ENCODE results near the gene PGAP1.

PGAP1 gene

DNA sequence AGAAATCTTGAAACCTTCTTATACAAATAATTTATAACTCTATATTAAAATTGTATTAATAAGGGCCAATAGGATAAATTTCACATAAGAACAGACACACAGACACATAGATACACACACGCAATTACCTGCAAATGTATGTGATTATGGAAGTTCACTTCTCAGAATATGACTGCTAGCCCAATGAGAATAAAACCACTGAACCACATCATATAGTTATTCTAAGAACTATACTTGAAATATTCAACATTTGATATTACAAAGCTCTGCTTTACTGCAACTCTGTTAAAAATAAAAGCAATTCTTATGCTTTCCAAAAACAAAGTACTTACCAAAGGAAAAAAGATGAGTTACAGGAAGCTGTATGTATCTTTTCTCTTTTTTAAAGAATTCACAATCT lies 51.1 kb downstream of the PGAP1 start:
- Histone ChIP-seq H3K9me3 (ENCODE audit: control insufficient read depth, low read depth, low read length) (no peaks in the 10 kb centered on the region), H3K4me1 (ENCODE audit: control insufficient read depth, low read depth, low read length) (no peaks in the 10 kb centered on the region), H3K36me3 (ENCODE audit: control insufficient read depth, low read depth, low read length) (peaks cover 35% of the 10 kb centered on the region), H3K27me3 (ENCODE audit: control insufficient read depth, insufficient read depth, low read length) (no peaks in the 10 kb centered on the region), H3K4me3 (ENCODE audit: low read length) (no peak overlapping the region), H3K9ac (ENCODE audit: low read length) (no peak overlapping the region), H3K27ac (ENCODE audit: low read length) (no peak overlapping the region)

DNA sequence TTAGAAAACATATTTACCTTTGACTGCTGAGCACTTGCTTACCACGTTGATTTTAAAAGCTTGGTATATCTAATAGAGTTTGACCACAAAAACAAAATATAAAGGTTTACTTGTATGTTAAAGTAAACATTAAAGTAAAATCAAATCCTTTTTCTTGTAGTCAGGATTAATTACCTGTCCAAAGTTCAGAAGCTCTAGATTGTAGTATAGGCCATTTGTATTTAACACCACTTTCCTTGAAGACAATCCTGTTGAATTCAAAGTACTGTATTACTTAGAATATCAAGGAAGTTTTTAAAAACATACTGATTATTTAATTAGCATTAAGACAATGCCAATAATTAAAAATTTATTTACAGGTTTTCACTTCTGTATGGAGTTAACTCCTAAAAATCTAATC lies 53.0 kb downstream of the PGAP1 start:
- Histone ChIP-seq H3K27ac (ENCODE audit: low read length) (no peak overlapping the region), H3K27me3 (ENCODE audit: control insufficient read depth, insufficient read depth, low read length) (no peaks in the 10 kb centered on the region), H3K36me3 (ENCODE audit: control insufficient read depth, low read depth, low read length) (peaks cover 28% of the 10 kb centered on the region), H3K4me1 (ENCODE audit: control insufficient read depth, low read depth, low read length) (no peaks in the 10 kb centered on the region), H3K4me3 (ENCODE audit: low read length) (no peak overlapping the region), H3K9me3 (ENCODE audit: control insufficient read depth, low read depth, low read length) (no peaks in the 10 kb centered on the region), H3K9ac (ENCODE audit: low read length) (no peak overlapping the region)

DNA sequence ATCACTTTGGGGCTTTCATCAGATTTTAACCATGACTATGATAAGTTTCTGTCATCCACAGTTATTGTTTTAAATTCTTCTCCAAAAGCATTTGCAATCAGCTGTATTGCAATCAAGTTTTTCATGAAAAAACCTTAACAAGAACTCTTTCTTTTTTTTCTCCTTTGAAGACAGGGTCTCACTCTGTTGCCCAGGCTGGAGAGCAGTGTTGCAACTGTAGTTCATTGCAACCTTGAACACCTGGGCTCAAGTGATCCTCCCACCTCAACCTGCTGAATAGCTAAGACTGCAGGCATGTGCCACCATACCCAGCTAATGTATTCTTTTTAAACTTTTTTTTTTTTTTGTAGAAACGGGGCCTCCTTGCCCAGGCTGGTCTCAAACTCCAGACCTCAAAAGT lies 71.9 kb downstream of the PGAP1 start:
- no peak overlapping the region for H3K4me3 ChIP-seq (ENCODE audit: low read length)
- no peaks in the 10 kb centered on the region for H3K27me3 ChIP-seq (ENCODE audit: control insufficient read depth, insufficient read depth, low read length)
- no peak overlapping the region for H3K27ac ChIP-seq (ENCODE audit: low read length)
- H3K36me3 ChIP-seq (ENCODE audit: control insufficient read depth, low read depth, low read length), result no peaks in the 10 kb centered on the region
- no peaks in the 10 kb centered on the region for H3K4me1 ChIP-seq (ENCODE audit: control insufficient read depth, low read depth, low read length)
- H3K9ac ChIP-seq (ENCODE audit: low read length), result no peak overlapping the region
- H3K9me3 ChIP-seq (ENCODE audit: control insufficient read depth, low read depth, low read length), result no peaks in the 10 kb centered on the region

DNA sequence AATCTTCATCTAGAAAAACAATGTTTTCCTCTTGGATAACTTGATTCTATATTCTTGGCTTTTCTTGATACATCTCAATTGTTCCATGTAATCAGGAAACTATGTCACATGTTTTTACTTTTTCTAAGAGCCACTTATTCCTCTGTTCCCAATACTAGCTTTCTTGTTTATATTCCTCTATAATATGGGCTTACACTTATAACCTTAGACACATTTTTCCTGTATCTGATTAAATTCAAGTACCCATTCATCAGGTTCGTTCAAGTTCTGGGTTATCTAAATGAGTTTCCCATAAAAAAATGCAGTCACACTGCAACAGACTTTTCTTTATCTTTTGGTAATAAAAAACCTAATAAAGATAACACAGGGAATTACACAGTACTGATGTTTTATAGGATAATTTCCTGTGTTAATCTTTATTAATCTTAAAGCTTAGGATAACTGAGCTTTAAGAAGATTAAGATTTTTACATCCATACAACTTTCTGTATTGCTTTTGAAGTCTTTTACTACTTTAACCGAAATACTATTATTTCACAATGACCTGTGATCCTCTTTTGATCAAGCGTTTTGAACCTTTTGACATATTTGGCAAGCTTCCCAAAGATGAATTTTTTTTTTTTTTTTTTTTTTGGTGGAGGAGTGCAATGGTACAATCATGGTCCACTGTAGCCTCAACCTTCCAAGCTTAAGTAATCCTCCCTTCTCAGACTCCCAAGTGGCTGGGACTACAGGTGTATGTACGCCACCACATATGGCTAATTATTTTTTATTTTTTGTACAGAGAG lies 73.0 kb downstream of the PGAP1 start:
- Histone ChIP-seq H3K9me3 (ENCODE audit: control insufficient read depth, low read depth, low read length) (no peaks in the 10 kb centered on the region), H3K36me3 (ENCODE audit: control insufficient read depth, low read depth, low read length) (no peaks in the 10 kb centered on the region), H3K27me3 (ENCODE audit: control insufficient read depth, insufficient read depth, low read length) (no peaks in the 10 kb centered on the region), H3K27ac (ENCODE audit: low read length) (no peak overlapping the region), H3K4me3 (ENCODE audit: low read length) (no peak overlapping the region), H3K4me1 (ENCODE audit: control insufficient read depth, low read depth, low read length) (no peaks in the 10 kb centered on the region), H3K9ac (ENCODE audit: low read length) (no peak overlapping the region)

DNA sequence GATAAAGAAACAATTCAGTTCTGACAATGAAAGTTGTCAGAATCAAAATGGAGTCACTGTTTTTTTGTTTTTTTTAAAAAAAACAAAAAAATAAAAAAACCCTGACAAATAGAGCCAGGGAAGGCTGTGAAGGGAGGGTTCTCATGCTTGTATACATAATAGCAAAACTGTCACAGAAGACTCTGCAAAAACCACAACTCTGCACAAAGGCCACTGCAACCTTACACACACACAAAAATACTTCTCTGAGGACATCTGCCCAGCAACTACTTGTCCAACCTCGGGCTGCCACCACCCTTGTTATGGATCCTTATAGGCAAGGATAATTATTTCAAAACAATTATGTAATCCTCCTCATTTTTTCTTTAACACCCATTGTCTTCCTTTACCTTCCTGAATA lies 75.4 kb downstream of the PGAP1 start:
- no peak overlapping the region for H3K9ac ChIP-seq (ENCODE audit: low read length)
- H3K27me3 ChIP-seq (ENCODE audit: control insufficient read depth, insufficient read depth, low read length), result no peaks in the 10 kb centered on the region
- H3K4me1 ChIP-seq (ENCODE audit: control insufficient read depth, low read depth, low read length), result no peaks in the 10 kb centered on the region
- H3K9me3 ChIP-seq (ENCODE audit: control insufficient read depth, low read depth, low read length), result no peaks in the 10 kb centered on the region
- no peak overlapping the region for H3K4me3 ChIP-seq (ENCODE audit: low read length)
- no peak overlapping the region for H3K27ac ChIP-seq (ENCODE audit: low read length)
- peaks cover 3% of the 10 kb centered on the region for H3K36me3 ChIP-seq (ENCODE audit: control insufficient read depth, low read depth, low read length)

DNA sequence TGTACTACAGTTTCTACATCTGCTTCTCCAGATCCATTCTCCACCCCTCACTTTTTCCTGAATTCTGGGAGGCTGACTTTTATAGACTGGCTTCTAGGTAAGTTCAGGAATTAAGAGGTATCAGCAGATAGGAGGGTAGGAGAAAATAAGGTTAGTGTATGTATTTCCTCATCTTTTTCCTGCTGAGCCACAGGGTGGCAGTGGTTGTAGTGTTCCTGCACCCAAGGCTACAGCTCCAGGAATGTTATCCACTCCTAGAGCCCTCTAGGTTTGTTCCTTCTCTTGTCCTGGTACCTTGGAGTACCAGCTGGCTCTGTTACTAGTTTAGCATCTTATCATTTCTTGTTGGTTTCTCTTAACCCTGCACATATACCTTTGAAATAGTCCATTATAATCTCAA lies 76.6 kb downstream of the PGAP1 start:
- Histone ChIP-seq H3K9ac (ENCODE audit: low read length) (no peak overlapping the region), H3K27me3 (ENCODE audit: control insufficient read depth, insufficient read depth, low read length) (no peaks in the 10 kb centered on the region), H3K4me1 (ENCODE audit: control insufficient read depth, low read depth, low read length) (no peaks in the 10 kb centered on the region), H3K27ac (ENCODE audit: low read length) (no peak overlapping the region), H3K9me3 (ENCODE audit: control insufficient read depth, low read depth, low read length) (no peaks in the 10 kb centered on the region), H3K4me3 (ENCODE audit: low read length) (no peak overlapping the region), H3K36me3 (ENCODE audit: control insufficient read depth, low read depth, low read length) (peaks cover 4% of the 10 kb centered on the region)

DNA sequence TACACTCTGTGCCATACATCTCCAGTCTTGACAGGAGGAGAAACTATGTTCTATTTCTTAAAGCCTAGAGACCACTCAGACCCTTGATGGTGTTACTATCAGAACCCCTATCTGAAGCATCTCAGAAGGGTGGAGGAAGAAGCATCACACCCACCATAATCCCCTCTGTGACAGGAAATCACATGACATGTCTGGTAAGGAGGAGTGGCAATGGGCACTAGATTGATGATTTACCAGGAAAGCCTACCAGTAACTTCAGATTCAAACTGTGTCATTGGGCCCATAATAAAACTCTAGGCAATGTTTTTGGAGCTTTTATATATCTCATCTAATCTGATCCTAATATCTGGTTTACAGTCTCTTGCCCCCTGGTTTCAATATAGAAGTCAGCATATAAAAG lies 80.2 kb downstream of the PGAP1 start:
- no peak overlapping the region for H3K4me3 ChIP-seq (ENCODE audit: low read length)
- H3K9me3 ChIP-seq (ENCODE audit: control insufficient read depth, low read depth, low read length), result no peaks in the 10 kb centered on the region
- H3K4me1 ChIP-seq (ENCODE audit: control insufficient read depth, low read depth, low read length), result no peaks in the 10 kb centered on the region
- H3K9ac ChIP-seq (ENCODE audit: low read length), result no peak overlapping the region
- no peaks in the 10 kb centered on the region for H3K27me3 ChIP-seq (ENCODE audit: control insufficient read depth, insufficient read depth, low read length)
- H3K27ac ChIP-seq (ENCODE audit: low read length), result no peak overlapping the region
- H3K36me3 ChIP-seq (ENCODE audit: control insufficient read depth, low read depth, low read length), result peaks cover 29% of the 10 kb centered on the region

DNA sequence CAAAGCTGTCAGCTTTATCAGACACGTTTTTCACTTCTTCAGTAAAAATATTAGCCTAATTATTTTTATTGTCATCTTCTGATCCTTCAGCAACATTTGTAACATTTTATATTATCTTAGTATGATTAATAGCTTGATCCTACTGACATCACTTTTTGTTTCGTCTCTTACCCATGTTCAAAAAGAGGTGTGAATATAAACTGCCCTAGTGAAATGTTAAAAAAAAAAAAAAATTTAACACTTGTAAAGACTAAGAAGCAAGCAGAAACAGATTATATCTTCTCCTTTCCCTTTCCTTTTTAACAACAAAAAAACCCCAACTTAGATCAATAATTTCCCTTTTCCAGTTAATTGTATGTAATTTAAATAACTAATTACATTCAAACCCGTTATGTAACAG lies 81.1 kb downstream of the PGAP1 start:
- Histone ChIP-seq H3K36me3 (ENCODE audit: control insufficient read depth, low read depth, low read length) (peaks cover 38% of the 10 kb centered on the region), H3K4me1 (ENCODE audit: control insufficient read depth, low read depth, low read length) (no peaks in the 10 kb centered on the region), H3K4me3 (ENCODE audit: low read length) (no peak overlapping the region), H3K9ac (ENCODE audit: low read length) (no peak overlapping the region), H3K27me3 (ENCODE audit: control insufficient read depth, insufficient read depth, low read length) (no peaks in the 10 kb centered on the region), H3K27ac (ENCODE audit: low read length) (no peak overlapping the region), H3K9me3 (ENCODE audit: control insufficient read depth, low read depth, low read length) (no peaks in the 10 kb centered on the region)

DNA sequence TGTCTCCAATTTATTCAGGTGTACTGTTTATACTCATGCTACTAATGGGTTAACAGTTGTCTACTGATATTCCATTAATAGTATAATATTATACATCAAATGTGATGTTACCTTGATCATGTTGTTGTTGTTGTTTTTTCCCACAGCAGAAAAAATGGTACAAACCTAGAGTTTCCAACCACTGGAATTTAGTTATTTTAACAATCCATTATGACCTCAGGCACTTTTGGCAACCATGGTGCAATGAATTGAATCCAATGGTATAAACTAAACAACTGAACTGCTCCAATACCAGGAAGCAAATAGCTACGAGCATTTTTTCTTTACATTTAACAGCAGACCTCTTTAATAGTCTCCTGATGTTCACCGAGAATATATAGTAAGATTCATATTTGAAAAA lies 86.3 kb downstream of the PGAP1 start:
- H3K4me1 ChIP-seq (ENCODE audit: control insufficient read depth, low read depth, low read length), result no peaks in the 10 kb centered on the region
- peaks cover 51% of the 10 kb centered on the region for H3K36me3 ChIP-seq (ENCODE audit: control insufficient read depth, low read depth, low read length)
- no peaks in the 10 kb centered on the region for H3K27me3 ChIP-seq (ENCODE audit: control insufficient read depth, insufficient read depth, low read length)
- H3K9ac ChIP-seq (ENCODE audit: low read length), result no peak overlapping the region
- no peak overlapping the region for H3K27ac ChIP-seq (ENCODE audit: low read length)
- no peaks in the 10 kb centered on the region for H3K9me3 ChIP-seq (ENCODE audit: control insufficient read depth, low read depth, low read length)
- H3K4me3 ChIP-seq (ENCODE audit: low read length), result no peak overlapping the region

DNA sequence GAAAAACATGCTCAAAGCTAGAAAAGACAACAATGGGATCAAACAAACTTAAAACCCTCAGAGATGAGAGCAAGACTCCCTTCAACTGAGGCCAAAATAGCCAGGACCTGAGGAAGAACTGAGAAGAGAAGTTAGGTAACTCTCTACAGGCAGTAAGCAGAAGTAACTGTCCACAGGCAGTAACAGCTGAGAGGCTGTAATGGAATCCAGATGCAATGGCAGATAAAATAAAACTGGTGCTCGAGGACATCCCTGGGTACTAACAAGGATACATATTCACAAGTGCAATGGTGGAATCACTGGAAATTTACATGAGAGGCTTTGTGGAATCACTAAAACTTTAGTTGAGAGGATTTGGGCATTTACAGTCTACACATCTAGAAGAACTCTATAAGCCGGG lies 86.9 kb downstream of the PGAP1 start:
- no peaks in the 10 kb centered on the region for H3K9me3 ChIP-seq (ENCODE audit: control insufficient read depth, low read depth, low read length)
- H3K27ac ChIP-seq (ENCODE audit: low read length), result no peak overlapping the region
- H3K36me3 ChIP-seq (ENCODE audit: control insufficient read depth, low read depth, low read length), result peaks cover 48% of the 10 kb centered on the region
- H3K27me3 ChIP-seq (ENCODE audit: control insufficient read depth, insufficient read depth, low read length), result no peaks in the 10 kb centered on the region
- H3K9ac ChIP-seq (ENCODE audit: low read length), result no peak overlapping the region
- no peaks in the 10 kb centered on the region for H3K4me1 ChIP-seq (ENCODE audit: control insufficient read depth, low read depth, low read length)
- no peak overlapping the region for H3K4me3 ChIP-seq (ENCODE audit: low read length)

DNA sequence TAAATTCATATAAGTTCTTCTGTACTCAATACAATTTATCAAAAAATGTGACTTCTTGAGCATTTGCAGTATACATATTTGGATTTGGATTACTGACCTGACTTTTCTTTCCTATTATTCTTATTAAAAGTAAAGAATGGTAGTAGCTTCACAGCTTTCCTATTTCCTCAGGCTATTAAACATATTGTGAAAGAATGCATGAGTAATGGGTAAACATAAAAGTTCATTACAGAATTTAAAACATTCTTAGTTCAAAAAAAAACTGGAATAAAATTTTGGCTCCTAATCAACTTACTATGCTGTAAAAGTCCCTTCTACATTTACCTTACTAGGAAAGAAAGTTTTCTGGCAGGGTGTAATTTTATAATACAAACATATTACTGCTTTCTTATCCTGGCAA lies 90.1 kb downstream of the PGAP1 start:
- Histone ChIP-seq H3K9ac (ENCODE audit: low read length) (no peak overlapping the region), H3K36me3 (ENCODE audit: control insufficient read depth, low read depth, low read length) (peaks cover 25% of the 10 kb centered on the region), H3K4me3 (ENCODE audit: low read length) (no peak overlapping the region), H3K27ac (ENCODE audit: low read length) (no peak overlapping the region), H3K27me3 (ENCODE audit: control insufficient read depth, insufficient read depth, low read length) (no peaks in the 10 kb centered on the region), H3K9me3 (ENCODE audit: control insufficient read depth, low read depth, low read length) (no peaks in the 10 kb centered on the region), H3K4me1 (ENCODE audit: control insufficient read depth, low read depth, low read length) (no peaks in the 10 kb centered on the region)

DNA sequence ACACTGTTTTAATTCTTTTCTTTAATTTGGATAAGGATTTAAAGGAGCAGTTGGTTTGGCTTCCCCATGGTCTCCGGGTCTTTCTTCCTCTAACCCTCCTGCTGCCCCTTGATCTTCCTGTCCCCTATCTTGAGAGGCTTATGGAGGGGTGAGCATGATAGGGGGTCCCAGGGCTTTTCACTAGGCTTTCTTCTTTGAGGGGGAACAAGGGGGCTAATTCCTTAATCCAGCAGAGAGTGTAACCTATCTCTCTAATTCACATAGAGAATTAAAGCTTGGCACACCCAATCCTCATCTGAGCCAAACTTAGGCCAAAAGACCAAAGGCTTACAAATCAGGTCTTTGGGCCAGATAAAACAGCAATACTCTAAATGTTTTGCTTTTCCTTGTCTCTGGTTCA lies 95.8 kb downstream of the PGAP1 start:
- Histone ChIP-seq H3K27me3 (ENCODE audit: control insufficient read depth, insufficient read depth, low read length) (no peaks in the 10 kb centered on the region), H3K4me3 (ENCODE audit: low read length) (no peak overlapping the region), H3K9me3 (ENCODE audit: control insufficient read depth, low read depth, low read length) (no peaks in the 10 kb centered on the region), H3K4me1 (ENCODE audit: control insufficient read depth, low read depth, low read length) (no peaks in the 10 kb centered on the region), H3K27ac (ENCODE audit: low read length) (no peak overlapping the region), H3K36me3 (ENCODE audit: control insufficient read depth, low read depth, low read length) (no peaks in the 10 kb centered on the region), H3K9ac (ENCODE audit: low read length) (no peak overlapping the region)
